Activated CD4-positive, alpha-beta T cell treated with anti-CD3 and anti-CD28 coated beads, Interleukin-10, Interleukin-2, amounts not matched to agents 100 ng/mL and 50 ng/mL, durations not matched to agents 16 hours and 8 hours (primary cell): ENCODE results near the gene YWHAG.
"Not testable (repeated sequence)": the region's sequence is repeated elsewhere in the genome, so short reads cannot be mapped to it uniquely, and the experiment has no call there.

Experiments
- DNase-seq: peaks from one replicate; pipeline ENCODE4 v3.0.0-alpha.2; 2020

YWHAG gene

GRCh38 chr7:76317782-76318487 lies 40.9 kb downstream of the YWHAG start:
- DNase-seq: peak; percentile 99

DNA sequence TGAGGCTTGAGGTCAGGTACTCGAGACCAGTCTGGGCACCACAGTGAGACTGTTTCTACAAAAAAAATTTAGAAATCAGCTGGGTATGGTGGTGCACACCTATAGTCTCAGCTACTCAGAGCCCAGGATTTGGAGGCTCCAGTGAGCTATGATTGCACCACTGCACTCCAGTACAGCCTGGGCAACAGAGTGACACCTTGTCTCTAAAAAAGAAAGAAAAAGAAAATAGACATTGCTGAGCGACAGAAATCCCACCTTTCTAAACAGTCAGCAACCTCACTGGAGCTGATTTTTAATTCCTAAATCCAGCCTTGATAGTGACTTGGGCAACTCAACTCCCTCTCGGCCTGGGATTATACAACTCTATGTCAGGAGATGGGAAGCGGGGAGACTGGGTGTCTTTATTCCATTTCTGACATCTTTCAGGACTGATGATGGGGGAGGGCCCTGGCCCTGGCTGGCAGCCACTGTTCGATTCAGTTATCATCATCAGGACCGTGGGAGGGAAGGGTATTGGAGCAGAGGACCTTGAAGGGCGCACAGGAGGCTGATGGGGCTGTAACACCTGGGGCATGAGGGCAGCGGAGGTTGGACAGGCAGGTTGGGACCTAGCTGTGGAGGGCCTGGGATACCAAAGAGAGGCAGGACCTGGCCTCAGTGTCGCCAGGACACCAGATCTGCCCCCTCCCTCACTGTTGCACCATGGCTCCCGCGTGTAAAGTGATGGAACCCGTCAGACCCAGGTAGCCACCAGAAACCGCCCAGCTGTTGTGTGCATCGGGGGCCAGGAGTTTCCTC lies 41.6 kb downstream of the YWHAG start:
- DNase-seq: no peak

- no peak for DNase-seq
Measured at GRCh38 chr7:76315364-76315763, 43.4 kb downstream of the YWHAG start.

DNA sequence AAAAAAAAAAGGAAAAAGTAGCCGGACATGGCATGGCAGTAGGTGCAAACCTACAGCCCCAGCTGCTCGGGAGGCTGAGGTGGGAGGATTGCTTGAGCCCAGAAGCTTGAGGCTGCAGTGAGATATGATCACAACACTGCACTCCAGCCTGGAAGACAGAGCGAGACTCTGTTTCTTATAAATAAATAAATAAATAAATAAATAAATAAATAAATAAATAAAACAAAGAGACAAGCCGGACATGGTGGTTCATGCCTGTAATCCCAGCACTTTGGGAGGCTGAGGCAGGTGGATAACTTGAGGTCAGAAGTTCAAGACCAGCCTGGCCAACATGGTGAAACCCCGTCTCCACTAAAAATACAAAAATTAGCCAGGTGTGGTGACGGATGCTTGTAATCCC lies 44.1 kb downstream of the YWHAG start:
- not testable (repeated sequence) for DNase-seq

GRCh38 chr7:76314042-76314721 lies 44.6 kb downstream of the YWHAG start:
- DNase-seq: peak; percentile 97

DNA sequence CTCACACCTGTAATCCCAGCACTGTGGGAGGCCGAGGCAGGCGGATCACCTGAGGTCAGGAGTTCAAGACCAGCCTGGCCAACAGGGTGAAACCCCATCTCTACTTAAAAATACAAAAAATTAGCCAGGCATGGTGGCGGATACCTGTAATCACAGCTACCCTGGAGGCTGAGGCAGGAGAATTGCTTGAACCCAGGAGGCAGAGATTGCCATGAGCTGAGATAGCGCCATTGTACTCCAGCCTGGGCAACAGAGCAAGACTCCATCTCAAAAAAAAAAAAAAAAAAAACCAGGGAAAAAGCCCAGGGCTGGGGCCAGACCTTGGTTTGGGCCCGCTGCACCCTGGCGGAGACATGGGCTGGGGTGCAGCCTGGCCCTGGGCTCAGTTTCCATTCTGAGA lies 47.0 kb downstream of the YWHAG start:
- not testable (repeated sequence) for DNase-seq

- no peak for DNase-seq
Measured at GRCh38 chr7:76310102-76310957, 48.5 kb downstream of the YWHAG start.

- not testable (repeated sequence) for DNase-seq
Measured at GRCh38 chr7:76309341-76310101, 49.3 kb downstream of the YWHAG start.

- not testable (repeated sequence) for DNase-seq
Measured at GRCh38 chr7:76308874-76309273, 49.9 kb downstream of the YWHAG start.

DNA sequence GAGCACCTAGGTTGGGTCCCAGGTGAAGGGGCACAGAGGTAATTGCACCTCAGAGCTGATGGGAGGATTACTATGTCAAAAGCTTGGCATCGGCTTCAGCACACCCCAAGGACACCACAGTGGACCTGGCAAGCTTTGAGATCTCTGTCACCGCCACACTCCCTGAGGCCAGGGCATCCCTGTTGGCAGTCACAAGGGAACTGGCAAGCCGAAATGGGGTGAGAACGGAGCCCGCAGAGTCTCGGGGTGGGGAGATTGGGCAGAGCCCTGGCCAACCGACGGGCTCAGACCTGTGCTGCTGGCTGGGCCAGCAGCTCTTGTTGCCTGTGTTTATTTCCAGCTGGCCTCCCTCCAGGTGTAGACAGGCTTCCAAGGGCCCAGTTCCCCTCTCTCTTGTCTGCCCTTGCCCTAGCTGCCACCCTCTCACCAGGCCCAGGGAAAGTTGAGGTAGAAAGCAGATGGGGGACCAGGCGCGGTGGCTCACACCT lies 53.9 kb downstream of the YWHAG start:
- no peak for DNase-seq

- DNase-seq: peak; percentile 84
Measured at GRCh38 chr7:76303202-76304147, 55.3 kb downstream of the YWHAG start.

- peak; percentile 37 for DNase-seq
Measured at GRCh38 chr7:76302347-76303201, 56.2 kb downstream of the YWHAG start, which contains the start of gene HSPB1. HSPB1 (plus strand) TSS chr7:76302673; CDS start chr7:76302713, 40 bp downstream.

DNA sequence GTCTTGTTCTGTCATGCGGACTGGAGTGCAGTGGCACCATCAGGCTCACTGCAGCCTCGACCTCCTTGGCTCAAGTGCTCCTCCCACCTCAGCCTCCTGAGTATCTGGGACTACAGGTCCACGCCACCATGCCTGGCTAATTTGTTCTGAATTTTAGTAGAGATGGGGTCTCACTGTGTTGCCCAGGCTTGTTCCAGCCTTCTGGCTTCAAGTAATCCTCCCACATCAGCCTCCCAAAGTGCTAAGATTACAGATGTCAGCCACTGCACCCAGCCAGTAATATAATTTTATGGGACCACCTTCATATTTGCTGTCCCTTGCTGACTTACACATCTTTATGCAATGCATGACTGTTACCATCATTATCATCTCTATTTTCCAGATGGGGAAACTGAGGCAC lies 57.8 kb downstream of the YWHAG start:
- DNase-seq: no peak

DNA sequence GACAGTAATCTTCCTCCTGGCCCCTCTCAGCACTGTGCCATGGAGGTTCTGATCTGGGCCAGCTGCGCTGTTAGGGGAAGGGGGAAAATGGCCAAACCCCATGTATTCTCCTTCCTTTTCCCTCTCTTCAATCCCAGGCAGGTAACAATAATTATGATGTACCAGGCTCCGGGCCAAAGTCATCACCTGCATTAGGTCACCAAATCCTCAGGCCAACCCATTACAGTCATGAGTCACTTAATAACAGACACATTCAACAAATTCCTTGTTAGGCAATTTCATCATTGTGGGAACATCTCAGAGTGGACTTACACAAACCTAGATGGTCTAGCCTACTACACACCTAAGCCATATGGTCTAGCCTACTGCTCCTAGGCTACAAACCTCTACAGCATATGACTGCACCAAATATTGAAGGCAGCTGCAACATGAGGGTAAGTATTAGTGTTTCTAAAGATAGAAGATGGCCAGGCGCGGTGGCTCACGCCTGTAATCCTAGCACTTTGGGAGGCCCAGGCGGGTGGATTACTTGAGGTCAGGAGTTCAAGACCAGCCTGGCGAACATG lies 58.5 kb downstream of the YWHAG start:
- DNase-seq: no peak

- DNase-seq: no peak
Measured at GRCh38 chr7:76296743-76297740, 61.7 kb downstream of the YWHAG start.

- DNase-seq: peak; percentile 18
Measured at GRCh38 chr7:76294344-76295024, 64.3 kb downstream of the YWHAG start.

DNA sequence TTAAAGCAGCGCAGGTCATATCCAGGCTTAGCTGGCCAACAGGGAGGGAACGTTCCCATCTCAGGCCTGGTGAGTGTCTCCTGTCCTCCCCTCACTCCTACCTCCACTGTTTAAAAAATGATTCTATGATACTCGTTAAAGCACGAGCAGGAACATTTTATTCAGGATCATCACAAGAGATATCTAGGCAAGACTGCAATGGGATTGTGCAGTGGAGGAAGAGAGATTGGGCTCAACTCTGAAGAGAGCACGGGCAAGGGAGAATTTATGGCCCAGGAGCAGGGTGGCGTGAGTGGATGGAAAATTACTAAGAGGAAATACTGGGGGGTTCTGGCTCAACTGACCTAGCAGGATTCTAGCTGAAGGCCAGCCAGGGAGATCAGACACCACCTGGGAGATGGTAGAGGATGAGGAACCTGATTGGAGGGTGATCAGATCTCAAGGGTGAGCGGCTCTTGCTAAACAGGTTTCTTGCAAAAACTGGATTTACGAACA lies 65.3 kb downstream of the YWHAG start:
- no peak for DNase-seq
